COR-L47 (cell line): ENCODE data around the gene GOLGA8H.
"Not testable (repeated sequence)": the region's sequence is repeated elsewhere in the genome, so short reads cannot be mapped to it uniquely, and the experiment has no call there.

ENCODE experiments used
- DNase-seq: peaks from one replicate; lab custom pipeline; 2025; lab: John Stamatoyannopoulos, UW

GOLGA8H gene, protein sequence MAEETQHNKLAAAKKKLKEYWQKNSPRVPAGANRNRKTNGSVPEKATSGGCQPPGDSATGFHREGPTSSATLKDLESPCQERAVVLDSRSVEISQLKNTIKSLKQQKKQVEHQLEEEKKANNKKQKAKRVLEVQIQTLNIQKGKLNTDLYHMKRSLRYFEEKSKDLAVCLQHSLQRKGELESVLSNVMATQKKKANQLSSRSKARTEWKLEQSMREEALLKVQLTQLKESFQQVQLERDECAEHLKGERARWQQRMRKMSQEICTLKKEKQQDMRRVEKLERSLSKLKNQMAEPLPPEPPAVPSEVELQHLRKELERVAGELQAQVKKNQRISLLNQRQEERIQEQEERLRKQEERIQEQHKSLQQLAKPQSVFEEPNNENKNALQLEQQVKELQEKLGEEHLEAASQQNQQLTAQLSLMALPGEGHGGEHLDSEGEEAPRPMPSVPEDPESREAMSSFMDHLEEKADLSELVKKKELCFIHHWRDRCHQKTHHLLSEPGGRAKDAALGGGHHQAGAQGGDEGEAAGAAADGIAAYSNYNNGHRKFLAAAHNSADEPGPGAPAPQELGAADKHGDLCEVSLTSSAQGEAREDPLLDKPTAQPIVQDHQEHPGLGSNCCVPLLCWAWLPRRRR

DNA sequence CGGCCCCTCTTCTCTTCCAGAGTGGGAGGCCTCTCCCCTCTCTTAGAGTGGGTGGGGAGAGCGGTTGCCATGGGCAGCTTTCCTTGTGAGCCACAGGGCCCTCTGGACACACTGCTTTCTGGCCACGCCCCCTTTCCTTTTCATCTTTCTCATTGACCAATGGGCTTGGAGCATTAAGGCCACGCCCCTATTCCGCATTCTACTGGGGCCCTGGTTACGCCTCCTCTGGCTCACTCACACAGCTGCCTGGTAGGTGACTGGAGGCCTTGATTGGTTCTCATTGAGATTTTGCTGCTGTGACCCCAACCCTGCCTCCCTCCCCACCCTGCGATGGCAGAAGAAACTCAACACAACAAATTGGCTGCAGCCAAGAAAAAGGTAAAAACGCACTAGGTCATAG, at the start of gene GOLGA8H:
Gene GOLGA8H, plus strand, starts transcription at position 233 of the 400 bp plus-strand sequence. Its CDS starts 98 bp downstream, at position 331.
- DNase-seq: not testable (repeated sequence)

DNA sequence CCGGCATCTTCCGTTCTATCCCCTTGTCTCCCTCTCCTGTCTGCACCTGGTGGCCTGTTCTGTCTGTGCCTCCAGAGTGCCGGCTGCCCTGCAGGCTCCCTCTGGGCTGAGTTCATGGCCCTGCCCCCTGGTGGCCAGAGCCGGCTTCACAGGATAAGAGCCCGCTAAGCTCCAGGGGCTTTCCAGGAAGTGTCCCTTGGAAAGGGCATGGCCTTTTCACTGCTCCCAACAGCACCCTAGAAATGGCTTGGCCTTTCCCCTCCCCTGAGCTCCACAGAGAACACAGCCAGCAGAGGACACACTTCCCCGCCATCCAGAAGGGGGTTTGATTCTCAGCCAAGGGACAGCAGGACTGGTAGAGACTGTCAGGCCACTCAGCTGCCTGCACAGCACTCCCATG, 36.9 kb upstream of the GOLGA8H start:
- DNase-seq: not testable (repeated sequence)

DNA sequence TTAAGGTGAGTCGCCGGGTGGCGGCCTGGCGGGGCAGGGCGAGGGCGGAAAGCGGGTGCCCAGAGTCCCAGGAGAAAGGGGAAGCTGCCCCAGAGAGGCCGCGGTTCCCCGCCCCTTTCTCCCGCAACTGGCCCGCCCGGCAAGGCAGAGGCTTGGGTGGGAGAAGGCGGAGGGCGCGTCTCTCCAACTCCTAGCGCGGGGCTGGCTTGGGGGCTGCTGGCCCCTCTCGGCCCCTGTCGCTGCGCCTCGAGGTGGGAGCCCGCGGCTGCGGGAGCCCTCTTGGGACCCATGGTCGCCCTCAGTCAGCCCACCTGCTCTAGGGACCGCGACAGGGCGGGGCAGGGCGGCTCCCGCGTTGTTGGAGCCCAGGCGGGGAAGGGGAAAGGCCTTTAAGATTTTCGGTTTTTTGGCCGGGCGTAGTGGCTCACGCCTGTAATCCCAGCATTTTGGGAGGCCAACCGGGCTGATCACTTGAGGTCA, 30.8 kb upstream of the GOLGA8H start:
- not testable (repeated sequence) for DNase-seq

DNA sequence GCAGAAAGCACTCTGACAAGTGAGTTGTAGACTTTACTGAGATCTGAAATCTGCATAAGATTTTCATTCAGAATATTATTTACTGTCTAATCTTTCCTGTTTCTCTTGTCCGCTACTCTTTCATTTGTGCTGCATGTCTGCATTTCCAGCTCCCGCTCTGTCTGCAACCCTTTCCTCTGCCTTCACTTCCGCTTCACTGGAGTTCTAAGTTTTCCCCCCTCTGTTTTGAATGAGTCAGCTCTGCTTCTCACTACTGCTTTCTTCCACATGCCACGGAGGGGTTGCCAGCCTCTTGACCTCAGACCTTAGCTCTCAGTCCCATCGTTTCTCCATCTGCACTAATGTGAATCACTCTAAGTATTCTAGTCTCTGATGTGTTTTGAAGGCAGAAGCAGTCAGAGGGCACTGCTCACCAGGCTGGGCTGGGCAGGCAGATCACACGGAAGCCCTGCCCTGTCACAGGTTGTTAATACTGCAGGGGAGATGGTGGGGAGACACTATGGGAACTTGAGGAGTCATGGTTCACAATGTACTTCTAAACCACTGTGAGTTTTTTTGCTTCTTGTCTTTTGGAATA, 24.3 kb upstream of the GOLGA8H start:
- DNase-seq: not testable (repeated sequence)

DNA sequence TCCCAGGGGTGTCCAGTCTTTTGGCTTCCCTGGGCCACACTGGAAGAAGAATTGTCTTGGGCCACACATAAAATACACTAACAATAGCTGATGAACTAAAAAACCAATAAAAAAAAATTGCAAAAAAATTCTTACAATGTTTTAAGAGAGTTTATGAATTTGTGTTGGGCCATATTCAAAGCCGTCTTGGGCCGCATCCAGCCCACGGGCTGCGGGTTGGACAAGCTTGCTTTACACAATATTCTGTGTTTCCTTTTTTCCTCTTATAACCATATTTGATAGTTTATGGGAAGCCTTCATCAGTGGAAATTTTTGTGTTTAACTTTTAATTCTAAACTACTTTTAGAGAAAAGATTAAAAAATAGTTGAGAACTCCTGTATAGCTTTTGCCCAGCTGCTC, 23.1 kb upstream of the GOLGA8H start:
- DNase-seq: not testable (repeated sequence)

DNA sequence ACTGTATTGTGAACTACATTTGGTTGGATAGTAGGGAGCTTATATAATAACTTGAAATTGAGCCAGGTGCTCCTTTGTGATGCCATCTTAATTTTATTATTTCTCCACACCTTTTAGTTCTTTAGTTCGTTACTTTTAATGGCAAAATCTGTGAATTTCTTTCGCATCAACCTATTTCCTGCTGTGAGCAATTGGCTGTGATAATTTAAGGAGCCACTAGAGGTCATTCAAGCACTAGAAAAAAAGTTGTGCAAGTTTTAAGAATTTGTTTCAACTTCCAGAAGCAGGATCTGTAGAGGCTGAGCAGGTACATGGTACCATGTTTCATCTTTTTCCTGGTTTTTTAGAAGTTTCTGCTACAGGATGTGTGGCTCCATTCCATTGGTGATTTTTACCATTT, 4.9 kb upstream of the GOLGA8H start:
- DNase-seq: not testable (repeated sequence)

DNA sequence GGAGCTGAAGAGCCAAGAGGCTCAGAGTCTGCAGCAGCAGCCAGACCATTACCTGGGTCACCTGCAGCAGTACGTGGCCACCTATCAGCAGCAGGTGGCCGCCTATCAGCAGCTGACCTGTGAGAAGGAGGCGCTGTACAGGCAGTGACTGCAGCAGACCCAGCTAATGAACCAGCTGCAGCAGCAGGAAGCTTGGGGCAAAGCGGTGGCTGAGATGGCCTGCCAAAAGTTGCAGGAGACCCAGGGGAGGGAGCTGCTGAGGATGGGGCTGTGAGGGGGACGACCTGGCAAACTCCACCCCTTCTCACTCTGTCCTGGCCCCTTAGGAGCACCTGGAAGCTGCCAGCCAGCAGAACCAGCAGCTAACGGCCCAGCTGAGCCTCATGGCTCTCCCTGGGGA, 8.4 kb downstream of the GOLGA8H start:
- DNase-seq: not testable (repeated sequence)

DNA sequence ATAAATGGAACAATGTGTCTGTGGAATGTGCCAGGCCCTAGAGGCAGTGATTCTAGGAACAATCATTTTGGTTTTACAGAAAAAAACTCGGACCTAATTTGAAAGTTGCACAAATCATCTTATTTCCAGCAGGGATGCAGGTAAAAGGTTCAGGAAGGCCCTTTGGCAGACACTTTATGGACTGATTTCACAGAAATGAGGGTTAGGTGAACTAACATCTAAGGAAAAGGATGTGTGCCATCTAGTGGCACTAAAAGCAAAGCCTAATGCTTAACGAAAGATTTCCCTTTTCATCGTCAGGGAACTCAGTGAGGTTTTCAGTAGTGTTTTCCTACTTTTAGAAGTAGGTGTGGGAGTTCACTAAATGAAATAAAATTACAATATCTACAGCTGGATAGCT, 17.5 kb downstream of the GOLGA8H start:
- not testable (repeated sequence) for DNase-seq

DNA sequence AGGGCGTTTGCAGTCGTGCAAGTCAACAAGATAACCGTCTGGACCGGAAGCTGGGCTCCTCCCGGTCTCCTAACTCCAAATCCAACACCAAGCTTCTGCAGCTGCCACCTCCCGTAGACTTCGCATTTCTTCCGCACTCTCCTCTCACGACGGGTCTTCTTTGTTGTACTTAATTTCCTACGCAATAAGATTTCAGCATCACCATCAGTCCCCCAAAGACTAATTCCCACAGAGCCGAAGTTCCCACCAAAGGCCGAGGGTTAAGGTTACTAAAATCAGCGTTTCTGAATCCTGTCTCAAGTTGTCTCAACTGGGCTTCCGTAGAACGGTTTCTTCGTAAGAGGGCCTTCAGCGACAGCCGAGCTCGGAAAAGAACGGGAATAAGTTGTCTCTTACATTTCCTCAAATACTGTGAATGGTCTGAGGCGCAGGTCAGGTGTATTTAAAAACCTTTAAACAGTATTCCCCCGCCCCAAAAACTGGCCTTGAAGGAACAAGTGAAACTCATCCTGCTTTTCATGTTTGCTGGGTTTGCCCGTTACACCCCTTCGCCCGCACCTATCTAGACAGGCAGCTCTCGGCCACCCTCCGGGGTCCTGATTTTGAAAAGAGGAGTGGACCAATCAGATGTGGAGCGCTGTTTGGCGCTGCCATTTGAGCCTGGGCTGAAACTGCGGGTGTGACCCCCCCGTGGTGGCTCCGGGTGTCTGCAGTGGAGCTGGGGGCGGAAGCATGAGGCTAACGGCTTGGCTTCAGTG, 21.8 kb downstream of the GOLGA8H start, which contains the start of gene ARHGAP11B:
Gene ARHGAP11B, plus strand, starts transcription at position 693 of the 758 bp plus-strand sequence.
- not testable (repeated sequence) for DNase-seq

DNA sequence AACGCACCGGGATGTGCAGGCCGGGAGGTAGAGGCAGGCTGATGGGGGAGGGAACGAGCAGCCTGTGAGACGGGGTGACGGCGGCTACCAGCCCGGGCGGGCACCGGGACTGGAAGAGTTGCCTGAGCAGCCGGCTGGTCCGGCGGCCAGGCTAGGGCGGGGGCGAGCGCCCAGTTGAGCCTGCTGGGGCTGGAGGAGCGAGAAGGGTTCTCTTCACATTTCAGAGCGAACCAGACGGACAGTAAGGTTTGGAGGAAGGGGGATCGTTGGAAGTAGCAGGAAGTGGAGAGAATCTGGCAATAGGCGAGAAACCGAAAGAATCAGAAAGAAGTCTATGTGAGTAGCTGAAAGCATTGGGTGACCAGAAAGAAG, 22.4 kb downstream of the GOLGA8H start:
- DNase-seq: not testable (repeated sequence)

DNA sequence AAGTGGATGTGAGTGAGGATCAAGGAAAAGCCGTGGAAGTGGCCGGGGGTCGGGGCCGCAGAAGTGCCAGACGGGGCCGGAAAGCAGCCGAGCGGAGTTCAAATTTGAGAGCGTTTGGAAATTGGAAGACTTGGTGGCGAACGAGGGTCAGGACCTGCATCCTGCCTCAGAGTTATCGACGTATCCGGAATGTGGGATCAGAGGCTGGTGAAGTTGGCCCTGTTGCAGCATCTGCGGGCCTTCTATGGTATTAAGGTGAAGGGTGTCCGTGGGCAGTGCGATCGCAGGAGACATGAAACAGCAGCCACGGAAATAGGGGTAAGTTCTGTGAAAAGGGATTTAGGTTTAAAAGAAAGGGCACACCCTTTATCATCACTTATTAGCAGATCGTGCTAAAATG, 22.8 kb downstream of the GOLGA8H start:
- not testable (repeated sequence) for DNase-seq

DNA sequence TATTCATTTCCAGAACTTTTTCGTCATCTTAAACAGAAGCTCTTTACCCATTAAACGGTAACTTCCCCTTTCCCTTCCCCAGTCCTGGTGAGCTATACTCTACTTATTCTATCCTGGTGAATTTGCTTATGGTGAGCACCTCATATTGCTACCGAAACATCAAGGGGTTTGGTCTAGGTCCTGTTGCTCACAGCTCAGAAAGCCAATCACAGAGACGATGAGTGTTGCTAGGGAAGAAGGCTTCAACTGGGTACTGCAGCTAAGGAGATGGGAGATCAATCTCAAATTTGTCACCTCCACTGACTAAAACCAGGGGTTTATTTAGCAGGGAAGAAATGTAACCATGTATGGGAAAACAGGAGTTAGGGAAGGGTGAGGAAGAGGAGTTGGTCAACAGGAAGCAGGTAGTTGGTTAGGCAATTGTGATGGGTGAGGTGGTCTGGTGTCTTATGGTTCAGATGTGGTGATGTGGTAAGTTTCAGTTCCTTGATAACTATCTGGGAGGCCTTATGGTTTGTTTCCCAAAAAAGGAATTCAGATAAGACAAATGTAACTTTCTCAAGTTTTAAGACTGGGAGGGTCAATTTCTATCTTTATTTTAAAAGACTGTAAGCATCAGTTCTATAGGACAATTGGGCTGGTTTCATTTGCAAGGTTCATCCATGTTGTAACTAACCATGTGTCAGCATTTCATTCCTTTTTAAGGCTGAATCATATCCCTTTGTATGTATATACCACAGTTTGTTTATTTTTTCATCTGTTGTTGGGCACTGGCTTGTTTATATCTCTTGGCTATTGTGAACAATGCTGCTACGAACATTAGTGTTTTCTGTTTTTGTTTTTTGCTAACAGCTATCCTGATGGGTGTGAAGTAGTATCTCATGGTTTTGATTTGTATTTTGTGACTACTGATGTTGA, 46.4 kb downstream of the GOLGA8H start:
- no peak for DNase-seq

DNA sequence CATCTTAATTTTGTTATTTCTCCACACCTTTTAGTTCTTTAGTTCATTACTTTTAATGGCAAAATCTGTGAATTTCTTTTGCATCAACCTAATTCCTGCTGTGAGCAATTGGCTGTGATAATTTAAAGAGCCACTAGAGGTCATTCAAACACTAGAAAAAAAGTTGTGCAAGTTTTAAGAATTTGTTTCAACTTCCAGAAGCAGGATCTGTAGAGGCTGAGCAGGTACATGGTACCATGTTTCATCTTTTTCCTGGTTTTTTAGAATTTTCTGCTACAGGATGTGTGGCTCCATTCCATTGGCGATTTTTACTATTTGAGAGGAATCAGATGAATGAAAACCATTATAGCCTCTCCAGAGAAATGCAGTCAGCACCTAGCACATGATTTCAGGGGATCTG, 57.3 kb downstream of the GOLGA8H start:
- DNase-seq: not testable (repeated sequence)
